ENCODE data around the gene CREB3L2. TPM values are rescaled to one million over a fixed set of nuclear protein-coding genes. Genes with fewer than 3 reads are reported as not detected.

Gene CREB3L2
- total RNA-seq, 1 experiment from 2014 or later = 39.9 TPM

- CTCF ChIA-PET = interaction anchor here (1.7 kb wide), 1 partner anchor 56 kb away, joined by 4 read pairs; no protein-coding TSS in a partner anchor
- no peak for TF ChIP-seq CTCF (IDR thresholded peaks at IDR 0.05; ENCODE audit: unreplicated experiment)
- peak overlapping the region; percentile 39 for H3K27ac Mint-ChIP-seq (ENCODE audit: unreplicated experiment)
- DNase-seq = no peak
- H3K4me1 Mint-ChIP-seq (ENCODE audit: low read depth, unreplicated experiment) = peaks cover 52% of the 10 kb centered on the region
- H3K9me3 Mint-ChIP-seq (ENCODE audit: low read depth, unreplicated experiment) = no peaks in the 10 kb centered on the region
- H3K36me3 Mint-ChIP-seq (ENCODE audit: insufficient read depth, unreplicated experiment) = no peaks in the 10 kb centered on the region
- peak overlapping the region; percentile 39 for H3K4me3 Mint-ChIP-seq (ENCODE audit: low read depth, unreplicated experiment)
- BruUV-seq (replicated peaks) = no TSS peak
- no peaks in the 10 kb centered on the region for H3K27me3 Mint-ChIP-seq (ENCODE audit: unreplicated experiment)
- intact Hi-C loops (cut with micrococcal nuclease; ENCODE audit: unreplicated experiment) = no loop called here
Observed at GRCh38 chr7:137953043-137953664, 48.7 kb downstream of the CREB3L2 start.

GRCh38 chr7:137952426-137952805, 49.5 kb downstream of the CREB3L2 start:
- no peaks in the 10 kb centered on the region for H3K9me3 Mint-ChIP-seq (ENCODE audit: low read depth, unreplicated experiment)
- no TSS peak for BruUV-seq (replicated peaks)
- no peak overlapping the region for H3K4me3 Mint-ChIP-seq (ENCODE audit: low read depth, unreplicated experiment)
- DNase-seq = no peak
- H3K4me1 Mint-ChIP-seq (ENCODE audit: low read depth, unreplicated experiment) = peaks cover 59% of the 10 kb centered on the region
- no peak for TF ChIP-seq CTCF (IDR thresholded peaks at IDR 0.05; ENCODE audit: unreplicated experiment)
- no peaks in the 10 kb centered on the region for H3K36me3 Mint-ChIP-seq (ENCODE audit: insufficient read depth, unreplicated experiment)
- H3K27ac Mint-ChIP-seq (ENCODE audit: unreplicated experiment) = peak overlapping the region; percentile 39
- CTCF ChIA-PET = interaction anchor here (0.8 kb wide), 1 partner anchor 46 kb away, joined by 3 read pairs; no protein-coding TSS in a partner anchor
- no peaks in the 10 kb centered on the region for H3K27me3 Mint-ChIP-seq (ENCODE audit: unreplicated experiment)
- intact Hi-C loops (cut with micrococcal nuclease; ENCODE audit: unreplicated experiment) = no loop called here

- Mint-ChIP-seq H3K9me3 (ENCODE audit: low read depth, unreplicated experiment) (no peaks in the 10 kb centered on the region), H3K4me1 (ENCODE audit: low read depth, unreplicated experiment) (peaks cover 65% of the 10 kb centered on the region), H3K27me3 (ENCODE audit: unreplicated experiment) (no peaks in the 10 kb centered on the region), H3K4me3 (ENCODE audit: low read depth, unreplicated experiment) (no peak overlapping the region), H3K36me3 (ENCODE audit: insufficient read depth, unreplicated experiment) (no peaks in the 10 kb centered on the region), H3K27ac (ENCODE audit: unreplicated experiment) (peak overlapping the region; percentile 39)
- CTCF ChIA-PET = interaction anchor here (0.8 kb wide), 1 partner anchor 47 kb away, joined by 3 read pairs; no protein-coding TSS in a partner anchor
- intact Hi-C loops (cut with micrococcal nuclease; ENCODE audit: unreplicated experiment) = no loop called here
- DNase-seq = no peak
- TF ChIP-seq CTCF (IDR thresholded peaks at IDR 0.05; ENCODE audit: unreplicated experiment) = no peak
- BruUV-seq (replicated peaks) = no TSS peak
Observed at GRCh38 chr7:137951700-137952425, 50.0 kb downstream of the CREB3L2 start.

GRCh38 chr7:137950967-137951366, 50.9 kb downstream of the CREB3L2 start:
- H3K27ac Mint-ChIP-seq (ENCODE audit: unreplicated experiment) = no peak overlapping the region
- H3K9me3 Mint-ChIP-seq (ENCODE audit: low read depth, unreplicated experiment) = no peaks in the 10 kb centered on the region
- no peaks in the 10 kb centered on the region for H3K27me3 Mint-ChIP-seq (ENCODE audit: unreplicated experiment)
- intact Hi-C loops (cut with micrococcal nuclease; ENCODE audit: unreplicated experiment) = no loop called here
- no peak overlapping the region for H3K4me3 Mint-ChIP-seq (ENCODE audit: low read depth, unreplicated experiment)
- DNase-seq = no peak
- H3K4me1 Mint-ChIP-seq (ENCODE audit: low read depth, unreplicated experiment) = peaks cover 70% of the 10 kb centered on the region
- CTCF ChIA-PET = no interaction called here
- TF ChIP-seq CTCF (IDR thresholded peaks at IDR 0.05; ENCODE audit: unreplicated experiment) = no peak
- BruUV-seq (replicated peaks) = no TSS peak
- no peaks in the 10 kb centered on the region for H3K36me3 Mint-ChIP-seq (ENCODE audit: insufficient read depth, unreplicated experiment)
